Measurements from ENCODE around the gene HOXA11.

DNA sequence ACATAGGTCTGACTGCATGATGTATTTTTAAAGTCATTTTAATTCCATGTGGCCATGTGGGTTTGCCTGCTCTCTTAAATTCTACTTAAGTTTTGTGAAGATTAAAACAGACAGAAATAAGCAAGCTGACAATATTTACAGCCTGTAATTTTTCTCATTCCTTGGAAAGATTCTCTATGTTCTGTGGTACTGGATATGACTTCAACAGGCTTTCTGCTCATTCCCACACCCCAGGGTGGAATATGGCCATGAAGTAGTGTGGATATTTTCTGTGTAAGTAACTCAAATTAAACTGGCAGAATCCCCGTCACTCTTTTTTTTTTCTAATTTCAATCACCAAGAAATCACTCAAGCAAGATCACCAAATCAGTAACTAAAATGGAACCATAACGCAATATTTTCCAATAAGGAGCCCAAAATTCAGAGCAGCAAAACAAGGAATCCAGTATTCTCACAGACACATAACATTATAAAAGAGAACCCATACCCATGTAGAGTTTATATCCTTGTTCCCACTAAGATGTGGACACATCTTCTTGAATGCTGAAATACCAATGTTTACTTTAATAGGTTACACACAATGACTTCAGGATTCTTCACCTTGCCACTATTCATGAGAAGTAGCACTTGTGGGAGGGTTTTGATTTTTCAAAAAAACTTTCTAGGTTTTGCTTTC, 47.3 kb downstream of the HOXA11 start:
- TF ChIP-seq TAF1 (IDR thresholded peaks at IDR 0.05; ENCODE audit: borderline replicate concordance, insufficient read depth, low read length), result no peak
- TF ChIP-seq REST (IDR thresholded peaks at IDR 0.05; ENCODE audit: insufficient read depth in 1 of 2, low read depth in 2 of 2, low read length in 2 of 2), result no peak

Data from PFSK-1 (cell line).